Hepatocyte (in vitro differentiated cells): ENCODE results near the gene SOSTDC1.

Experiments
- CTCF ChIP-seq: fragments of 200-600 bp; sonication (generic); IDR thresholded peaks from 2 replicates; pipeline ENCODE4 v1.5.1; 2016; ENCODE audit warnings: antibody characterized with exemption, mild to moderate bottlenecking; ENCODE audit not compliant: poor library complexity
- EZH2 ChIP-seq: fragments of 200-600 bp; sonication (generic); IDR thresholded peaks from 2 replicates; pipeline ENCODE4 v1.6.1; 2016; ENCODE audit warnings: antibody characterized with exemption, mild to moderate bottlenecking, borderline replicate concordance
- EZH2phosphoT487 ChIP-seq: fragments of 200-600 bp; sonication (generic); IDR thresholded peaks from one replicate; pipeline ENCODE4 v1.6.1; 2018; ENCODE audit warnings: antibody characterized with exemption, mild to moderate bottlenecking, low read depth, moderate library complexity; ENCODE audit not compliant: unreplicated experiment, severe bottlenecking

GRCh38 chr7:16417906-16418305 is 47.6 kb downstream of the SOSTDC1 start:
- no peak for TF ChIP-seq EZH2
- TF ChIP-seq EZH2phosphoT487 = no peak
- no peak for TF ChIP-seq CTCF
